Upper lobe of left lung (tissue), 4 donors: ENCODE results near the gene NDUFC1.

Source experiments
- EP300 ChIP-seq, 4 donors: sonication (generic); formaldehyde crosslinking; IDR thresholded peaks; one replicate each; pipeline ENCODE4 v1.5.1; 2017; ENCODE audit warnings: antibody characterized with exemption in 4 of 4, control low read depth in 2 of 4
- TF ChIP-seq, protein P1 (sequence below), 6 experiments: fragments of 450-650 bp in 4 of 6; fragments of 200-600 bp in 2 of 6; sonication (generic) in 2 of 6; IDR thresholded peaks; one replicate each; pipeline ENCODE4 v1.5.1; 2016 to 2019; ENCODE audit warnings: antibody characterized with exemption in 6 of 6

DNA sequence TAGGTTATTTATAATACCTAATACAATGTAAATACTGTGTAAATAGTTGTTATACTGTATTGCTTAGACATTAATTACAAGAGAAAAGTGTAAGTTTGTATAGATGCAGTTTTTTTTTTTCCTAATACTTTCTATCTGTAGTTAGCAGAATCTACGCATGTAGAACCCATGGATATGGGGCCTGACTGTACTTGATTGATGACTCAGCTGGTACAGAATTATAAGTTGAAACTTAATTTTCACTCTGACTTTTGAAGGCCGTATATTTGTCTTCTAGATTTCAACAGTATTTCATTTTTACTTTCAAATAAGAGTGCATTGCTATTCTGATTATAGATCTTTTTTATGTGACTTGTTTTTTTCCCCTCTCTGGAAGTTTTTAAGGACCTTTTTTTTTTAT, 30.8 kb upstream of the NDUFC1 start:
- TF ChIP-seq, protein P1, sequence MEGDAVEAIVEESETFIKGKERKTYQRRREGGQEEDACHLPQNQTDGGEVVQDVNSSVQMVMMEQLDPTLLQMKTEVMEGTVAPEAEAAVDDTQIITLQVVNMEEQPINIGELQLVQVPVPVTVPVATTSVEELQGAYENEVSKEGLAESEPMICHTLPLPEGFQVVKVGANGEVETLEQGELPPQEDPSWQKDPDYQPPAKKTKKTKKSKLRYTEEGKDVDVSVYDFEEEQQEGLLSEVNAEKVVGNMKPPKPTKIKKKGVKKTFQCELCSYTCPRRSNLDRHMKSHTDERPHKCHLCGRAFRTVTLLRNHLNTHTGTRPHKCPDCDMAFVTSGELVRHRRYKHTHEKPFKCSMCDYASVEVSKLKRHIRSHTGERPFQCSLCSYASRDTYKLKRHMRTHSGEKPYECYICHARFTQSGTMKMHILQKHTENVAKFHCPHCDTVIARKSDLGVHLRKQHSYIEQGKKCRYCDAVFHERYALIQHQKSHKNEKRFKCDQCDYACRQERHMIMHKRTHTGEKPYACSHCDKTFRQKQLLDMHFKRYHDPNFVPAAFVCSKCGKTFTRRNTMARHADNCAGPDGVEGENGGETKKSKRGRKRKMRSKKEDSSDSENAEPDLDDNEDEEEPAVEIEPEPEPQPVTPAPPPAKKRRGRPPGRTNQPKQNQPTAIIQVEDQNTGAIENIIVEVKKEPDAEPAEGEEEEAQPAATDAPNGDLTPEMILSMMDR (IDR thresholded peaks at IDR 0.05): no peak
- TF ChIP-seq EP300 (IDR thresholded peaks at IDR 0.05): no peak
